Vein endothelial cell (primary cell): ENCODE data around the gene KRTAP15-1. TPM values are rescaled to one million over a fixed set of nuclear protein-coding genes. Genes with fewer than 3 reads are reported as not detected.

Source experiments
- total RNA-seq: library from RNA; depleted of rRNA; stranded (reverse); fragments of >200 nt; gene quantifications from 2 replicates; pipeline ENCODE4 v1.2.3, GENCODE V29; 2012

KRTAP15-1 gene
- total RNA-seq, result not detected in 2 replicates

GRCh38 chr21:30439975-30440374 is at the start of gene KRTAP15-1:
KRTAP15-1 (plus strand) TSS chr21:30440275; CDS start chr21:30440328, 53 bp downstream.

GRCh38 chr21:30395731-30396130 is 44.3 kb upstream of the KRTAP15-1 start, which contains the start of gene KRTAP13-1:
KRTAP13-1 (plus strand) TSS chr21:30396031; CDS start chr21:30396087, 56 bp downstream.

GRCh38 chr21:30425826-30426225 is 14.2 kb upstream of the KRTAP15-1 start, which contains the start of gene KRTAP13-3:
KRTAP13-3 (minus strand) TSS chr21:30425926; CDS start chr21:30425912, 14 bp downstream.

GRCh38 chr21:30430170-30430655 is 9.9 kb upstream of the KRTAP15-1 start, which contains the start of gene KRTAP13-4:
KRTAP13-4 (plus strand) TSS chr21:30430220; CDS start chr21:30430276, 56 bp downstream.

GRCh38 chr21:30480145-30480544 is 40.1 kb downstream of the KRTAP15-1 start, which contains the start of gene KRTAP19-1:
KRTAP19-1 (minus strand) TSS chr21:30480367; CDS start chr21:30480317, 50 bp downstream.

GRCh38 chr21:30487336-30487735 is 47.3 kb downstream of the KRTAP15-1 start, which contains the start of gene KRTAP19-2:
KRTAP19-2 (minus strand) TSS chr21:30487436; CDS start chr21:30487348, 88 bp downstream.

Other genes with a start within 250 kb of the KRTAP15-1 start
- not detected in 2 replicates for gene CLDN8, start 224.2 kb upstream of the KRTAP15-1 start, total RNA-seq
- gene KRTAP24-1, start 157.3 kb upstream of the KRTAP15-1 start, total RNA-seq, result not detected in 2 replicates
- gene KRTAP25-1, start 150.8 kb upstream of the KRTAP15-1 start, total RNA-seq, result not detected in 2 replicates
- gene KRTAP26-1, start 120.0 kb upstream of the KRTAP15-1 start, total RNA-seq, result not detected in 2 replicates
- not detected in 2 replicates for gene KRTAP27-1, start 102.6 kb upstream of the KRTAP15-1 start, total RNA-seq
- not detected in 2 replicates for gene KRTAP23-1, start 91.7 kb upstream of the KRTAP15-1 start, total RNA-seq
- gene KRTAP13-2, start 68.0 kb upstream of the KRTAP15-1 start, total RNA-seq, result not detected in 2 replicates
- not detected in 2 replicates for gene KRTAP13-1, start 44.2 kb upstream of the KRTAP15-1 start, total RNA-seq
- gene KRTAP13-3, start 14.3 kb upstream of the KRTAP15-1 start, total RNA-seq, result not detected in 2 replicates
- not detected in 2 replicates for gene KRTAP13-4, start 10.1 kb upstream of the KRTAP15-1 start, total RNA-seq
- gene KRTAP19-1, start 40.1 kb downstream of the KRTAP15-1 start, total RNA-seq, result not detected in 2 replicates
- not detected in 2 replicates for gene KRTAP19-2, start 47.2 kb downstream of the KRTAP15-1 start, total RNA-seq
- not detected in 2 replicates for gene KRTAP19-3, start 51.7 kb downstream of the KRTAP15-1 start, total RNA-seq
- not detected in 2 replicates for gene KRTAP19-4, start 56.9 kb downstream of the KRTAP15-1 start, total RNA-seq
- gene KRTAP19-5, start 61.9 kb downstream of the KRTAP15-1 start, total RNA-seq, result not detected in 2 replicates
- gene KRTAP19-6, start 101.6 kb downstream of the KRTAP15-1 start, total RNA-seq, result not detected in 2 replicates
- gene KRTAP19-7, start 121.0 kb downstream of the KRTAP15-1 start, total RNA-seq, result not detected in 2 replicates
- gene KRTAP22-2, start 150.1 kb downstream of the KRTAP15-1 start, total RNA-seq, result not detected in 2 replicates
- gene KRTAP6-3, start 152.2 kb downstream of the KRTAP15-1 start, total RNA-seq, result not detected in 2 replicates
- gene KRTAP6-2, start 158.6 kb downstream of the KRTAP15-1 start, total RNA-seq, result not detected in 2 replicates
- not detected in 2 replicates for gene KRTAP22-1, start 160.8 kb downstream of the KRTAP15-1 start, total RNA-seq
- not detected in 2 replicates for gene KRTAP6-1, start 173.7 kb downstream of the KRTAP15-1 start, total RNA-seq
- not detected in 2 replicates for gene KRTAP20-1, start 176.2 kb downstream of the KRTAP15-1 start, total RNA-seq
- gene KRTAP20-4, start 180.4 kb downstream of the KRTAP15-1 start, total RNA-seq, result not detected in 2 replicates
- not detected in 2 replicates for gene KRTAP20-2, start 194.9 kb downstream of the KRTAP15-1 start, total RNA-seq
- not detected in 2 replicates for gene KRTAP20-3, start 202.6 kb downstream of the KRTAP15-1 start, total RNA-seq